GM12874 (cell line): ENCODE data around the gene TEX9.

Experiments
- CTCF ChIP-seq: IDR thresholded peaks from 2 replicates; pipeline ENCODE4 v1.5.1; 2011; ENCODE audit warnings: low read depth, mild to moderate bottlenecking, control low read depth, low read length, moderate library complexity; ENCODE audit not compliant: insufficient read depth

Gene TEX9

GRCh38 chr15:56393277-56393676 lies 28.1 kb downstream of the TEX9 start:
- TF ChIP-seq CTCF = no peak

- TF ChIP-seq CTCF = no peak
Measured at GRCh38 chr15:56394909-56395308, 29.7 kb downstream of the TEX9 start.

- TF ChIP-seq CTCF = no peak
Measured at GRCh38 chr15:56410721-56411120, 45.5 kb downstream of the TEX9 start.

GRCh38 chr15:56411122-56411749 lies 46.0 kb downstream of the TEX9 start:
- TF ChIP-seq CTCF = no peak

- no peak for TF ChIP-seq CTCF
Measured at GRCh38 chr15:56425276-56425675, 60.0 kb downstream of the TEX9 start.

- no peak for TF ChIP-seq CTCF
Measured at GRCh38 chr15:56425976-56426375, 60.8 kb downstream of the TEX9 start.

GRCh38 chr15:56428821-56429458 lies 63.7 kb downstream of the TEX9 start:
- peak; percentile 22; the same call in 1 of the 2 replicates for TF ChIP-seq CTCF

GRCh38 chr15:56432304-56432703 lies 67.1 kb downstream of the TEX9 start:
- no peak for TF ChIP-seq CTCF
